Kidney (tissue), 14 donors: ENCODE results near the gene JAKMIP3. TPM values are rescaled to one million over a fixed set of nuclear protein-coding genes. Genes with fewer than 3 reads are reported as not detected.

ENCODE experiments used
- DNase-seq, 5 donors: peaks; one replicate each; pipeline ENCODE4 v3.0.0-alpha.2; 2013 to 2020
- FAIRE-seq: peaks from 2 replicates; lab custom pipeline; 2012; peaks lifted over from hg19 to GRCh38; lab: Jason Lieb, UNC
- H3K27ac ChIP-seq, 2 donors: one replicate each; pipeline ENCODE4 v1.7.0; 2013; ENCODE audit warnings: low read depth in 2 of 2, low read length in 2 of 2, inconsistent platforms in 1 of 2
- H3K27me3 ChIP-seq: one replicate; pipeline ENCODE4 v1.7.1; 2013; ENCODE audit warnings: low read length, inconsistent platforms; ENCODE audit not compliant: control insufficient read depth, insufficient read depth
- H3K36me3 ChIP-seq, 3 donors: one replicate each; pipeline versions ENCODE4 v1.7.0 to v1.7.1; 2013; ENCODE audit warnings: low read length in 3 of 3, control low read depth in 1 of 3, inconsistent platforms in 1 of 3; ENCODE audit not compliant: insufficient read depth in 3 of 3, control insufficient read depth in 2 of 3
- H3K4me1 ChIP-seq, 3 donors: one replicate each; pipeline versions ENCODE4 v1.7.0 to v1.7.1; 2013; ENCODE audit warnings: low read length in 3 of 3, inconsistent platforms in 1 of 3, low read depth in 1 of 3; ENCODE audit not compliant: control insufficient read depth in 2 of 3, insufficient read depth in 2 of 3
- H3K4me3 ChIP-seq, 3 donors: one replicate each; pipeline versions ENCODE4 v1.7.0 to v1.8.1; 2013; ENCODE audit warnings: low read length in 3 of 3, control low read depth in 1 of 3, inconsistent platforms in 1 of 3
- H3K9ac ChIP-seq, 3 donors: one replicate each; pipeline versions ENCODE4 v1.7.0 to v1.7.1; 2013; ENCODE audit warnings: low read length in 3 of 3, control low read depth in 1 of 3, inconsistent platforms in 1 of 3
- H3K9me3 ChIP-seq, 3 donors: one replicate each; pipeline versions ENCODE4 v1.7.0 to v1.7.1; 2013; ENCODE audit warnings: low read length in 3 of 3, control low read depth in 1 of 3, inconsistent platforms in 1 of 3; ENCODE audit not compliant: control insufficient read depth in 2 of 3, insufficient read depth in 1 of 3
- CTCF ChIP-seq: IDR thresholded peaks from 3 replicates; pipeline ENCODE4 v1.5.1; 2012; ENCODE audit warnings: mild to moderate bottlenecking, moderate library complexity, borderline replicate concordance; ENCODE audit not compliant: insufficient read depth; ENCODE audit errors: extremely low read depth
- intact Hi-C: fragments of 100-400 bp; cut with DNase I; formaldehyde crosslinking; loops from one replicate; pipeline ENCODE4 v1.11.1; 2022
- polyA plus RNA-seq: library from polyadenylated mRNA; stranded (reverse); fragments of 350-450 nt; fragmentation: Illumina TruSeq; extraction: RNeasy Lipid Tissue Mini Kit (QIAGEN cat#74804); gene quantifications from one replicate; pipeline ENCODE4 v1.2.3, GENCODE V29; 2014; ENCODE audit warnings: low read depth, low replicate concordance; ENCODE audit not compliant: insufficient read depth
- total RNA-seq: library from RNA; stranded (reverse); fragmentation: NEBNext Ultra II Directional; extraction: Animal tissue kit (Norgen Biotek cat#: 25700); gene quantifications from one replicate; pipeline ENCODE4 v1.2.1, GENCODE V29; 2021
- donor health status: control.
- donor health status: control.
- donor health status: control.
- donor health status: control.
- donor health status: control.
- donor health status: DM: yes; HTN: yes; CAD: no.
- donor health status: Normal renal cell carcinoma (clear cell type).

JAKMIP3 gene
- total and polyA plus RNA-seq, 2 donors from 2014 or later: 0.13 to 0.16 TPM

DNA sequence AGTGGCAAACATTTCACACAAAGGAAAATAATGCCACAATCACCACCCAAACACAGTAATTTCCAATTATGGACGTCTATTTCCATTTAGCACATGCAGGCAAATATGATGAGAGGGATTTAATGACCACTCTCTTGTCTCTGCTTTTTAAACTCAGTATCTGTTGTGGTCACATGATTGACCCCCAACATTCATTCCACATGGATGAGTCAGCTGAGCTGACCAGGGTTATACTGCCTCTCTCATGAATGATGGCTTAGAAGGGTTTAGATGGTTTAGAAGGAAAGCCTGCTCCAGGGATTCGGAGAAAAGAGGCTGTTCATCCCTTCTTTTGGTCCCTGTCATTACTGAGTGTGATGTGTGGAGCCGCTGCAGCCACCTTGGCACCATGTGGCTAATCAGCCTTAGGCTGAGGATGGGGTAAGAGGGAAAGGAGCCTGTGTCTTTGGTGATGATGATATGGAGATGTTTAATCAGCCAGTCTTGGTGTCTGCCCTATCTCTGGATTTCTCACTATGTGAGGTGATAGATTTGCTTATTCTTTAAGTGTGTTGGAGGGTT is 38.2 kb upstream of the JAKMIP3 start:
- Histone ChIP-seq H3K9ac (no peak overlapping the region), H3K27ac (no peak overlapping the region), H3K27me3 (peaks cover 5% of the 10 kb centered on the region), H3K36me3 (no peaks in the 10 kb centered on the region), H3K4me3 (no peak overlapping the region), H3K4me1 (no peaks in the 10 kb centered on the region), H3K9me3 (no peaks in the 10 kb centered on the region)
- intact Hi-C loops: no loop called here
- DNase-seq: peak in 1 of 5 donors; percentile 1
- FAIRE-seq: no peak
- TF ChIP-seq CTCF: no peak

GRCh38 chr10:132028706-132029105 is 37.0 kb upstream of the JAKMIP3 start:
- Histone ChIP-seq H3K4me1 (no peaks in the 10 kb centered on the region), H3K27me3 (no peaks in the 10 kb centered on the region), H3K27ac (no peak overlapping the region), H3K9ac (no peak overlapping the region), H3K36me3 (no peaks in the 10 kb centered on the region), H3K9me3 (no peaks in the 10 kb centered on the region), H3K4me3 (no peak overlapping the region)
- FAIRE-seq (no peak), DNase-seq (peak in 1 of 5 donors; percentile 2)
- no peak for TF ChIP-seq CTCF
- intact Hi-C loops: no loop called here

- intact Hi-C loops: no loop called here
- Histone ChIP-seq H3K9ac (no peak overlapping the region), H3K4me3 (no peak overlapping the region), H3K4me1 (no peaks in the 10 kb centered on the region), H3K27me3 (peaks cover 6% of the 10 kb centered on the region), H3K36me3 (no peaks in the 10 kb centered on the region), H3K9me3 (no peaks in the 10 kb centered on the region), H3K27ac (no peak overlapping the region)
- FAIRE-seq: no peak
- no peak for TF ChIP-seq CTCF
- DNase-seq: peak in 1 of 5 donors; percentile 1
These were observed 34.8 kb upstream of the JAKMIP3 start for GRCh38 chr10:132030898-132031463.

- no peak for FAIRE-seq
- Histone ChIP-seq H3K4me3 (no peak overlapping the region), H3K9ac (no peak overlapping the region), H3K27ac (no peak overlapping the region), H3K27me3 (peaks cover 21% of the 10 kb centered on the region), H3K4me1 (no peaks in the 10 kb centered on the region), H3K9me3 (no peaks in the 10 kb centered on the region), H3K36me3 (no peaks in the 10 kb centered on the region)
- intact Hi-C loops: no loop called here
- DNase-seq: peak in 1 of 5 donors; percentile 13
- TF ChIP-seq CTCF: no peak
These were observed 32.1 kb upstream of the JAKMIP3 start for GRCh38 chr10:132033632-132034031.
